Stimulated activated CD8-positive, alpha-beta memory T cell treated with anti-CD3 and anti-CD28 coated beads, Interleukin-2, amount 100 ng/mL, for 48 hours (primary cell): ENCODE measurements around the gene NKAPL.

Experiments
- DNase-seq, 2 donors: peaks; one replicate each; pipeline ENCODE4 v3.0.0-alpha.2; 2020; ENCODE audit warnings: low read depth in 2 of 2

NKAPL gene

DNA sequence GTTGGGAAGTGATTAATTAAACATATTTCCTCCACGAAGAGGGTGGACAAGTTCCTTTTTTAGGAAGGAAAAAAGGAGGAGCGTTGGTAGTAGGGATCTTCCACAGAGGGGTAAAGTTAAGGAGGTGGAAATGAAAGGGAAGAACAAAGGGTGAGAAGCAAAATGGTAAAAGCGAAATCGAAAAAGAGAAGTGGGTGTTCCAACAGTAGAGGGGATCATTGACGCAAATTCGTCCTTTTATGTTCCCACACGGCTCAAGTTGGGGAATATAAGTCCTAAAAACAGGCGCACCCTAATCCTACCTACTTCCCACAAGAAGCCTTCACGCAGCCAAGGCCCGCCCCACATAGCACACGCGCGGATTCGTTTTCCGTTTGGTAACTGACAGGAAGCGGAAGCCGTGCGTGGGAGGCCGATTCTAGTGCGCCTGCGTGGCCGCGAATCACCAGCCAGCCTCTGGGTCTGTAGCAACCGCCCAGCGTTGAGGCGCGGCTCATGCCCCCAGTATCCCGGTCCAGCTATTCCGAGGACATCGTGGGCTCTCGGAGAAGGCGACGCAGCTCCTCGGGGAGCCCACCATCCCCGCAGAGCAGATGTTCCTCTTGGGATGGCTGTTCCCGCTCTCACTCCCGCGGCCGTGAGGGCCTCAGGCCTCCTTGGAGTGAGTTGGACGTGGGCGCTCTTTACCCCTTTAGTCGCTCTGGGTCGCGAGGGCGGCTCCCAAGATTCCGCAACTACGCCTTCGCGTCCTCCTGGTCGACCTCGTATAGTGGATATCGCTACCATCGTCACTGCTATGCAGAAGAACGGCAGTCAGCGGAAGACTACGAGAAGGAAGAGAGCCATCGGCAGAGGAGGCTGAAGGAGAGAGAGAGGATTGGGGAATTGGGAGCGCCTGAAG lies at the start of gene NKAPL:
NKAPL (plus strand) TSS at position 421 of the 901 bp plus-strand sequence; CDS start at position 496, 75 bp downstream.
- DNase-seq = peak; percentile 46 to 54

DNA sequence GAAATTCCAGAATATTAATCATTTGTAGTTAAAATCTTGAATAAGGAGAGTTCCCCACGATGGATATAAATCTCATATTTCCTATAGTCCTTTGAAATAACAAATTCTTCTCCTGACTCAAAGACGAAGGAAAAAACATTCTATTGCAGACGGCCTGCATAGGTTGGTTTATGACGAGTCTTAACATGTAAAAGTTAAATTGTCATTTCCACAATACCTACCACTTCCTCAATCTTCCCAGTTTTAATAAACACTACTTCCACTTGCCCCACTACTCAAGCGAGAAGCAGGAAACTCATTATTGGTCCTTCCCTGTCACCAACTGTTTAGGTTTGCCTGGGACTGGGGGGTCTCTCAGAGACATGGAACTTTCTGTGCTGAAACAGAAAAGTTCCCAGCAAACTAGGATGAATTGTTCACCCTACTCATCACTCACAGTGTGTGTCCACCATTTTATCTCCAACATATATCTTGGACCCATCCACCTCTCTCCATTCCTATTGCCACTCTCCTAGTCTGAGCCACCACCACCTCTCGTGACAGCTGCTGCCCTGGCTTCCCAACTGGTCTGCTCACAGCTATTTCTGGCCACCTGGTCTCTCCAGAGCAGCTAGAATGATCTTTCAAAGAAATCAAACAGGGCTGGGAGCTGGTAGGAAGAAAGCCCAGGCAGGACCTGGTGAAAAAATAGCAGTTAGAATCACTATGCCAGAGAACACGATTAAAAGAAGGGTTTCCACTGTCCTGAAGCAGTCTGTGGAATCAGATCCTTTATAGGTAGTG lies 49.2 kb upstream of the NKAPL start:
- no peak for DNase-seq

DNA sequence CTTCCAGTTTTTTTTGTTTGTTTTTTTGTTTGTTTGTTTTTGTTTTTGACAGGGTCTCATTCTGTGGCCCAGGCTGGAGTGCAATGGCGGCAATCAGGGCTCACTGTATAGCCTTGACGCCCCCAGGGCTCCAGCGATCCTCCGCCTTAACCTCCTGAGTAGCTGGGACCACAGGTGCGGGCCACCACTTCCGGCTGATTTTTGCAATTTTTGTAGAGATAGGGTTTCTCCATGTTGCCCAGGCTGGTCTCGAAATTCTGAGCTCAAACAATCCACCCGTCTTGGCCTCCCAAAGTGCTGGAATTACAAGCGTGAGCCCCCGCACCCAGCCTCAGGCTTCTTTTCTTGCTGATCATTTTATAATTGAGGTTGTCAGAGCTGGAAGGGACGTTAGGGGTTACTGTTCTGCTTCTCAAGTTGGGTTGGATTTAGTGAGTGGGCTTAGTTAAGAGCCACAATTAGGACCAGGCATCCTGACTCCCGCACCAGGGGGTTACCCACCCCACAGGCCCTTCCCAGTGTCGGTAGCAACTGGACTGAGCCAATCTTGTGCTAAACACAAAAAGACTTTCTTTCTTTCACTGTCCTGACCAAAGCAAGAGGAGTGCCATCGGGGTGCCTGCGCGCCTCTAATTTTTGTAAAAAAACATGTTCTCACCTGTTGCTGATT lies 47.1 kb upstream of the NKAPL start:
- no peak for DNase-seq

- DNase-seq = peak; percentile 41 to 63
Observed at GRCh38 chr6:28212510-28213212, 46.4 kb upstream of the NKAPL start.

DNA sequence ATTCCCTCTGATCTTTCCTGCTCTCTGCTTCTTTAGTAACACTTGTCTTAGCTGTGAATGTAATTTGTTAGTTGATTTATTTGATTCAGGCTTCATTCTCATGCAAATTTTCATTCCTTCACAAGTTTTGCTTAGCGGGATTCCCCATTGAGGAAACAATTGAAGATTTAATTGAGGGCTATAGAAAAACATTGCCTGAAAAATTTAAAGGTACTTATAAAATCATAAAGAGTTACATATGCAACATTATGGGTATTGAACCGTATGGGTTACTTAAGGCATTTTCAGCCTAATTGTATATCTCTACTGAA lies 45.9 kb upstream of the NKAPL start:
- no peak for DNase-seq

DNA sequence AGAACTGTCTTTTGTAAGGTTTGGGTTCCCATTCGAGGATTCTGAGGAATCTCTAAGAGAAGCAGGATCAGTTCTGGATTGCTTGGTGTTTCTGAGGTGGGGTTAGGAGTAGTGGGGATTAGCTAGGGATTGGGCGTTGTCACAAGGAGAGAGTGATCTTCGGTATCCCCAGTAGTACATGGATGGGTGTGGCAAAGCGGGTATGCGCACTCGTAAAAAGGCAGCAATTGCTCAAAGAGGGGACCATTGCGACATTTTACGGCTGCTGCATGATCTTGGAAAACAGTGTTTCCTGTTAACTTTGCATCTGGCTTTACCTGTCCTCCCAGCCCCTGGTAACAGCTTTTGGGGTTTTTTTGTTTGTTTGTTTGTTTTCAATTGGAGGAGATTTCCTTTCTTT lies 43.7 kb upstream of the NKAPL start:
- no peak for DNase-seq

DNA sequence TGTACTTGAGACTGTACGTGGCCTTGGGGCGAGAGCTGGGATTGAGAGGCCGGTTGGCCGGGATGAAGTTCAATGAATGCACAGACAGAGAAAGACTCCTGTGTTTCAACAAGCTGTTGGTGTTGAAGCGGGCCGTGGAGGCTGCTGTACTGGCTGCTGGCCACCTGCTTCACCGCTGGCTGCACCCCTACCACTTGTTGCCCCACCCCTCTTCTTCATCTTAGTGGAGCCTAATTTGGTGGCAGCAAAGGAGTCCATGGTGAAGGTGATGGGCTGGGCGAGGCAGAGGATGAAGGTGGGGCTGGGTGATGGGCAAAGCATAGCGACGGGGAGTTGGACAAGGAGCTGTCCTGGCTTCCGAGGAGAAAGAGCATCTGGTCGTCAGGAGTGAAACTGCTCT lies 41.2 kb upstream of the NKAPL start:
- DNase-seq = no peak

DNA sequence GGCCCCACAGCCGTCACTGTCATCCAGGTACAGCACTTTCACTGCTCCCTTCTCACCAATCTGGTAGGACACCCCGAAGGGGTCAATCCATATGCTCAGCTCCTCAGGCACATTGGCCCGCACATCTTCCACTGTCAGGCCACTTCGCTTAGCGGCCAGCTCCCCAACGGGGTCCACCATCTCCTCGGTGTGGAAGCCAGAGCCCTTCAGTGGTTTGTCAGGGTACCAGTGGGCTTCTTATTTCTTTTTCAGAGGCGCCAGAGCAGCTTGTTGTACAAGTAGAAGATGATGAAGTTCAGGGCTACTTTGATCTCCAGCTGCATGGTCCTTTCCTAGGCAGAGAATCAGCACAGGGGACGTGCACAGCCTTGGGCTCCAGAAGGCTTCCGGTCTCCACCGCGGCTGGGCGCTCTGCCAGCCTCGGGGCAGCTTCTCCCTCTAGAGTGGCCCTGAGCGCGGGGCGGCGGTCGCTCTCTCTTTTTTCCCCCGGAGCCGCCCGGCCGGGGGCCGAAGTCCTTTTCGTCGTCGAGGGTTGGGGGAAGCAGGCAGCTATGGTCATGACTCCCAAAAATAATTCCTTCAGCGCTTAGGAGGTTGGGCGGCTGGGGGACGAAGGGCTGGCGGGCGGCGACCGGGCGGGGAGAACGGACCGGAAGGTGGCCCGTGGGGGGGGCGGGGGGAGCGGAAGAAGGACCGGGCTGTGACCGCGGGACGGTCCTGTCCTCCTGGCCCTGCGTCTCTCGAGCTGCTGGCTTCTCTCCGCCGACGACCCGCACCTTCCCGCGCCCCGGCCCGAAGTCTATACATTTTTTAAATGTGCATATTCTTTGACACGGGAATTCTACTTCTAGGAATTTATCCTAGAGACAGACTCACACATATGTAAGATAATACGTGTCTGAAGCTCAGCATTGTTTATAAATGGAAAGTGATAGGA lies 40.5 kb upstream of the NKAPL start:
- DNase-seq = peak; percentile 11 to 36

- no peak for DNase-seq
Observed at GRCh38 chr6:28220257-28221133, 38.6 kb upstream of the NKAPL start.

- no peak for DNase-seq
Observed at GRCh38 chr6:28224131-28225055, 34.7 kb upstream of the NKAPL start.

GRCh38 chr6:28225056-28225834 lies 33.9 kb upstream of the NKAPL start, which contains the start of gene ZSCAN9:
Gene ZSCAN9 (plus strand): TSS chr6:28225275. CDS start chr6:28227085, 1,810 bp downstream.
- peak; percentile 36 to 39 for DNase-seq

DNA sequence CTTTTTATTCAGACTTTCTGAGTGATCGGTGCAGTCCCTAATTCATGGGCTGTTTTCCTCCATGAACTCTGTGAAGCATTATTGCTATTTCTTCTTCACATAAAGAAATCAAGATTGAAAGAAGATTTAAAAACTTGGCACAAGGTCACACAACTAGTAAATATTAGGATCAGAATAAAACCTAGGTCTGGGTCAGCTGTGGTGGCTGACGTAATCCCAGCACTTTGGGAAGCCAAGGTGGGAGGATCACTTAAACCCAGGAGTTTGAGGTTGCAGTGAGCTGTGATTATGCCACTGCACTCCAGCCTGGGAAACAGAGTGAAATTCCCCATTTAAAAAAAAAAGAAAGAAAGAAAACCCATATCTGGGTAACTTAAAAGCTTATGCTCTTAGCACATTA lies 32.6 kb upstream of the NKAPL start:
- no peak for DNase-seq

- DNase-seq = no peak
Observed at GRCh38 chr6:28232785-28233184, 26.3 kb upstream of the NKAPL start.

DNA sequence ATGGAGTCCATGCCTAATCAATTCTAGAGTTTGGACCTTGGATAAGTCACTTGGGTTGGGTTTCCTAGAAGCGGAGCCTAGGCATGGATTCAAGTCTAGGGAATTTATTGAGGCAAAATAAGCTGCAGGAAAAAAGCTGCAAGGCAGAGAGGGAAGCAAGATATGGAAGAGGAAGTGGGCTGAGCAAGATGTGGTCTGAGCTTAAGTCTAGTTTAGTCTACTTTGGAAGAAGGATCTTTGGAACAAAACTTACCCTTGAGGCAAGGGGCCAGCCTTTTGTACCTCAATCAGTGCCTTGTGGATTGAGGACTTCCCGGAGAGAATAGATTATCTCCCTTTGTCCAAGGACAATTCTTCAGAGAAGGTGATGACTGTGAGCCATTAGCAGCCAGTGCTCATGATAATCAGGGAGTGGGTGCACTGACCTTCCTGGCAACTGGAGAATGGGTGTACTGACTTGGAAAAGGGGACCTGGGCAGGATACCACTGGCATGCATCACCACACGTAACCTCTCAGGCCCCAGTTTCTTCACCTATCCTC lies 23.1 kb upstream of the NKAPL start:
- no peak for DNase-seq

DNA sequence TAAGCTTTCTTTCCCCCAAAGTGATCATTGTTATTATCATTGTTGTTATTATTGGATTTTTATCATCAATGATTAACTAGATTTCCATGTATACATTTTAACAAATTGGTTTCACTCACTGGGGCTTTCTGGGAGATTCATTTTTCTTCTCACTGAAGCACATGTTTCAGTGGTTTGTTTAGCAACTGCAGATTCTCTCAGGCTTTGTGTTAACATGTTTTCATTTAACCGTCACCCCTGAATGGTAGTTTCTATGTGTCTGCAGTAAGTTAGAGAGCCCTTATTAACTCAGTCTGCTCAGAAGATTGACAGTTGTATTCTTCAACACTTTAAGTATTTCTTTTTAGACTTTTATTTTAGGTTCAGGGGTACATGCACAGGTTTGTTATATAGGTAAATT lies 19.5 kb upstream of the NKAPL start:
- DNase-seq = no peak

DNA sequence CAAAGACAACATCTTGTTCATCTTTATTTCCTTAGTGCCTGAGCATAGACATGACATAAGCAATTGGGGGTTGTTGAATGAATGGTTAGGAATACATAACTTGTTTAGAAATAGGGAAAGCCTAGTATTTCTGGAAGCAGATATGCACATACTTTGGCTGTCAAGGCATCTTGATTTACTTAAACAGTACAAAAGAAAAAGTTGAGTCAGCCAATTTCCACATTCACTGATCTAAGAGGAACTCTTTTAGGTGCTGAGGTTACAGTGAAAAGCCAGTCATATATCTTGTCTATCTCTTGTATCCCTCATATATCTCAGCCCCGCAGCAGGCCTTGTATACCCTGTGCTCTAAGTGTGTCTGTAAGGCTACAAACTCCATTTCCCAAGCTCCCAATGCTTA lies 18.6 kb upstream of the NKAPL start:
- no peak for DNase-seq

DNA sequence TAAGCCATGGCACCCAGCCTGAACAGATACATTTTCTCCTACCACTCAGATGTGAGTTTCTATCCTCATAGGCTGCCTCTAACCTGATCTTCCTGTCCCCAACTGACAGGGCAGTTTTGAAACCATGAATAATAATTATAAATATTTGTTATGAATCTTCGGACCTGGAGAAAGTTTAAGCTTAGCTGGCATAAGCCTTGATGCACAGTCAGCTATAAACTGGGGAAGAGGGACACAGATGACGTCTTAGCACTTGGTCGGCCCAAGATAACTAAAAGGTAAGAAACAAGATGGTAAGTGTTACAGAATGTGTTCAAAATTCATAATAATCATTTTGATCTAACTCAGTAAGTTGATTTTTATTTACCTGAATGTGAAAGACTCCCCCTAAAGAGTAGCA lies 15.2 kb upstream of the NKAPL start:
- no peak for DNase-seq
